Measurements from ENCODE around the gene PHLPP1.

Gene PHLPP1

GRCh38 chr18:62919109-62919838, 203.9 kb downstream of the PHLPP1 start:
- H3K4me1 ChIP-seq, result no peaks in the 10 kb centered on the region
- H2AFZ ChIP-seq, result no peak overlapping the region
- H3K27ac ChIP-seq, result no peak overlapping the region

GRCh38 chr18:62925031-62925688, 209.8 kb downstream of the PHLPP1 start:
- TF ChIP-seq, protein P1, sequence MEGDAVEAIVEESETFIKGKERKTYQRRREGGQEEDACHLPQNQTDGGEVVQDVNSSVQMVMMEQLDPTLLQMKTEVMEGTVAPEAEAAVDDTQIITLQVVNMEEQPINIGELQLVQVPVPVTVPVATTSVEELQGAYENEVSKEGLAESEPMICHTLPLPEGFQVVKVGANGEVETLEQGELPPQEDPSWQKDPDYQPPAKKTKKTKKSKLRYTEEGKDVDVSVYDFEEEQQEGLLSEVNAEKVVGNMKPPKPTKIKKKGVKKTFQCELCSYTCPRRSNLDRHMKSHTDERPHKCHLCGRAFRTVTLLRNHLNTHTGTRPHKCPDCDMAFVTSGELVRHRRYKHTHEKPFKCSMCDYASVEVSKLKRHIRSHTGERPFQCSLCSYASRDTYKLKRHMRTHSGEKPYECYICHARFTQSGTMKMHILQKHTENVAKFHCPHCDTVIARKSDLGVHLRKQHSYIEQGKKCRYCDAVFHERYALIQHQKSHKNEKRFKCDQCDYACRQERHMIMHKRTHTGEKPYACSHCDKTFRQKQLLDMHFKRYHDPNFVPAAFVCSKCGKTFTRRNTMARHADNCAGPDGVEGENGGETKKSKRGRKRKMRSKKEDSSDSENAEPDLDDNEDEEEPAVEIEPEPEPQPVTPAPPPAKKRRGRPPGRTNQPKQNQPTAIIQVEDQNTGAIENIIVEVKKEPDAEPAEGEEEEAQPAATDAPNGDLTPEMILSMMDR (IDR thresholded peaks at IDR 0.05), result no peak

More at GRCh38 chr18:62919109-62919838, 203.9 kb downstream of the PHLPP1 start:
- H3K9ac ChIP-seq, result no peak overlapping the region
- H3K79me2 ChIP-seq, result no peaks in the 10 kb centered on the region
- H3K9me3 ChIP-seq (ENCODE audit: control insufficient read depth, low read length), result no peaks in the 10 kb centered on the region
- H3K36me3 ChIP-seq (ENCODE audit: control insufficient read depth, insufficient read depth, low read length), result no peaks in the 10 kb centered on the region
- TF ChIP-seq, protein P1 (IDR thresholded peaks at IDR 0.05), result no peak
- no peaks in the 10 kb centered on the region for H3K27me3 ChIP-seq (ENCODE audit: control insufficient read depth, insufficient read depth, low read length)
- H3K4me3 ChIP-seq (ENCODE audit: low read depth, low read length), result no peak overlapping the region
- H3K4me2 ChIP-seq (ENCODE audit: low read length), result no peak overlapping the region

GRCh38 chr18:62928326-62928725, 213.0 kb downstream of the PHLPP1 start:
- Histone ChIP-seq H3K9me3 (ENCODE audit: control insufficient read depth, low read length) (no peaks in the 10 kb centered on the region), H3K4me2 (ENCODE audit: low read length) (no peak overlapping the region), H3K4me1 (no peaks in the 10 kb centered on the region), H3K36me3 (ENCODE audit: control insufficient read depth, insufficient read depth, low read length) (no peaks in the 10 kb centered on the region), H2AFZ (no peak overlapping the region), H3K27ac (no peak overlapping the region), H3K79me2 (no peaks in the 10 kb centered on the region), H3K4me3 (ENCODE audit: low read depth, low read length) (no peak overlapping the region), H3K27me3 (ENCODE audit: control insufficient read depth, insufficient read depth, low read length) (no peaks in the 10 kb centered on the region), H3K9ac (no peak overlapping the region)
- TF ChIP-seq, protein P1 (IDR thresholded peaks at IDR 0.05), result no peak

More at GRCh38 chr18:62925031-62925688, 209.8 kb downstream of the PHLPP1 start:
- Histone ChIP-seq H3K79me2 (no peaks in the 10 kb centered on the region), H3K9ac (no peak overlapping the region), H3K4me1 (no peaks in the 10 kb centered on the region), H3K27ac (no peak overlapping the region), H3K27me3 (ENCODE audit: control insufficient read depth, insufficient read depth, low read length) (no peaks in the 10 kb centered on the region), H2AFZ (no peak overlapping the region), H3K4me3 (ENCODE audit: low read depth, low read length) (no peak overlapping the region), H3K36me3 (ENCODE audit: control insufficient read depth, insufficient read depth, low read length) (no peaks in the 10 kb centered on the region), H3K9me3 (ENCODE audit: control insufficient read depth, low read length) (no peaks in the 10 kb centered on the region), H3K4me2 (ENCODE audit: low read length) (no peak overlapping the region)

GRCh38 chr18:62933261-62933887, 218.0 kb downstream of the PHLPP1 start:
- Histone ChIP-seq H3K9me3 (ENCODE audit: control insufficient read depth, low read length) (no peaks in the 10 kb centered on the region), H3K4me1 (peaks cover 13% of the 10 kb centered on the region), H3K36me3 (ENCODE audit: control insufficient read depth, insufficient read depth, low read length) (no peaks in the 10 kb centered on the region), H3K4me3 (ENCODE audit: low read depth, low read length) (no peak overlapping the region), H3K9ac (no peak overlapping the region), H3K79me2 (no peaks in the 10 kb centered on the region), H3K4me2 (ENCODE audit: low read length) (no peak overlapping the region), H2AFZ (no peak overlapping the region), H3K27ac (no peak overlapping the region), H3K27me3 (ENCODE audit: control insufficient read depth, insufficient read depth, low read length) (no peaks in the 10 kb centered on the region)
- TF ChIP-seq, protein P1 (IDR thresholded peaks at IDR 0.05), result no peak
